H9 (cell line): ENCODE data around the gene IRF2BP1. TPM values are rescaled to one million over a fixed set of nuclear protein-coding genes. Genes with fewer than 3 reads are reported as not detected.

Experiments
- DNase-seq: peaks from one replicate; pipeline ENCODE4 v3.0.0-alpha.2; 2017
- H2AFZ ChIP-seq: one replicate; pipeline ENCODE4 v1.6.1; 2013; ENCODE audit warnings: mild to moderate bottlenecking, low read length, control low read depth, moderate library complexity
- H2AK5ac ChIP-seq: 2 replicates; pipeline ENCODE4 v1.6.1; 2013; ENCODE audit warnings: low read length, control low read depth, mixed read lengths; ENCODE audit not compliant: insufficient read length
- H2BK120ac ChIP-seq: one replicate; pipeline ENCODE4 v1.6.1; 2013; ENCODE audit warnings: low read depth, mild to moderate bottlenecking, low read length, control low read depth, inconsistent platforms; ENCODE audit not compliant: poor library complexity, severe bottlenecking
- H2BK12ac ChIP-seq: 2 replicates; pipeline ENCODE4 v1.6.1; 2013; ENCODE audit warnings: low read length, control low read depth, mixed read lengths, low read depth; ENCODE audit not compliant: insufficient read length
- H2BK15ac ChIP-seq: 2 replicates; pipeline ENCODE4 v1.6.1; 2013; ENCODE audit warnings: low read depth, low read length, control low read depth
- H2BK20ac ChIP-seq: one replicate; pipeline ENCODE4 v1.6.1; 2013; ENCODE audit warnings: low read depth, mild to moderate bottlenecking, low read length, control low read depth, inconsistent platforms; ENCODE audit not compliant: poor library complexity, severe bottlenecking
- H2BK5ac ChIP-seq: 2 replicates; pipeline ENCODE4 v1.6.1; 2013; ENCODE audit warnings: low read length, control low read depth, mixed read lengths; ENCODE audit not compliant: insufficient read length
- H3K14ac ChIP-seq: 2 replicates; pipeline ENCODE4 v1.6.1; 2013; ENCODE audit warnings: low read length, control low read depth; ENCODE audit not compliant: insufficient read depth
- H3K18ac ChIP-seq: 2 replicates; pipeline ENCODE4 v1.6.1; 2013; ENCODE audit warnings: low read depth, mild to moderate bottlenecking, mixed read lengths, low read length, control low read depth; ENCODE audit not compliant: insufficient read length
- H3K23ac ChIP-seq: 2 replicates; pipeline ENCODE4 v1.6.1; 2013; ENCODE audit warnings: low read length, control low read depth, mixed read lengths, low read depth; ENCODE audit not compliant: insufficient read length
- H3K23me2 ChIP-seq: 2 replicates; pipeline ENCODE4 v1.6.1; 2013; ENCODE audit warnings: low read depth, mild to moderate bottlenecking, mixed read lengths, low read length, control low read depth; ENCODE audit not compliant: insufficient read length, poor library complexity, severe bottlenecking
- H3K27ac ChIP-seq: 2 replicates; pipeline ENCODE4 v1.5.1; 2013; ENCODE audit warnings: low read length, control low read depth, mixed read lengths, low read depth; ENCODE audit not compliant: insufficient read length
- H3K27me3 ChIP-seq: 2 replicates; pipeline ENCODE4 v1.6.1; 2013; ENCODE audit warnings: low read length, control low read depth, inconsistent platforms; ENCODE audit not compliant: insufficient read depth
- H3K4ac ChIP-seq: 2 replicates; pipeline ENCODE4 v1.6.1; 2013; ENCODE audit warnings: low read depth, mild to moderate bottlenecking, control low read depth, inconsistent platforms, low read length, moderate library complexity
- H3K4me1 ChIP-seq: 2 replicates; pipeline ENCODE4 v1.6.1; 2013; ENCODE audit warnings: low read length, control low read depth, inconsistent platforms; ENCODE audit not compliant: insufficient read depth
- H3K4me2 ChIP-seq: 2 replicates; pipeline ENCODE4 v1.6.1; 2013; ENCODE audit warnings: low read length, control low read depth, mixed read lengths; ENCODE audit not compliant: insufficient read length, insufficient read depth
- H3K56ac ChIP-seq: 2 replicates; pipeline ENCODE4 v1.6.1; 2013; ENCODE audit warnings: low read depth, mild to moderate bottlenecking, mixed read lengths, low read length, control low read depth; ENCODE audit not compliant: insufficient read length
- H3K79me1 ChIP-seq: 2 replicates; pipeline ENCODE4 v1.6.1; 2013; ENCODE audit warnings: low read depth, mild to moderate bottlenecking, moderate library complexity, low read length, control low read depth, inconsistent platforms; ENCODE audit not compliant: insufficient read depth, poor library complexity, severe bottlenecking
- H3K79me2 ChIP-seq: 2 replicates; pipeline ENCODE4 v1.6.1; 2013; ENCODE audit warnings: low read length, control low read depth, inconsistent platforms; ENCODE audit not compliant: insufficient read depth
- H3K9ac ChIP-seq: 2 replicates; pipeline ENCODE4 v1.6.1; 2013; ENCODE audit warnings: low read length, control low read depth, mixed read lengths; ENCODE audit not compliant: insufficient read length; ENCODE audit errors: extremely low read depth
- H3K9me3 ChIP-seq: one replicate; pipeline ENCODE4 v1.6.1; 2013; ENCODE audit warnings: low read depth, low read length, inconsistent platforms; ENCODE audit not compliant: control insufficient read depth
- H3T11ph ChIP-seq: one replicate; pipeline ENCODE4 v1.6.1; 2013; ENCODE audit warnings: mild to moderate bottlenecking, low read length, control low read depth, inconsistent platforms
- H4K20me1 ChIP-seq: one replicate; pipeline ENCODE4 v1.6.1; 2013; ENCODE audit not compliant: control insufficient read depth, insufficient read length, insufficient read depth
- H4K5ac ChIP-seq: 2 replicates; pipeline ENCODE4 v1.6.1; 2013; ENCODE audit warnings: low read depth, mild to moderate bottlenecking, mixed read lengths, low read length, control low read depth; ENCODE audit not compliant: insufficient read length
- H4K8ac ChIP-seq: replicated peaks from 2 replicates; pipeline ENCODE4 v1.6.1; 2013; ENCODE audit warnings: low read length, control low read depth, mixed read lengths, low read depth; ENCODE audit not compliant: insufficient read length
- H4K91ac ChIP-seq: 2 replicates; pipeline ENCODE4 v1.6.1; 2013; ENCODE audit warnings: low read depth, mild to moderate bottlenecking, moderate library complexity, mixed read lengths, low read length, control low read depth; ENCODE audit not compliant: insufficient read length
- H3K27ac Mint-ChIP-seq, 3 experiments: 2 replicates in 2 of 3; 3 replicates in 1 of 3; pipeline ENCODE4 v1.8.0; 2020 to 2021; ENCODE audit warnings: mixed read lengths in 3 of 3, mild to moderate bottlenecking in 1 of 3, moderate library complexity in 1 of 3
- H3K27me3 Mint-ChIP-seq: 2 replicates; pipeline ENCODE4 v1.8.0; 2021; ENCODE audit warnings: low read depth, mild to moderate bottlenecking, moderate library complexity, mixed read lengths
- H3K36me3 Mint-ChIP-seq, 3 experiments: 2 replicates in 2 of 3; 3 replicates in 1 of 3; pipeline ENCODE4 v1.8.0; 2020 to 2021; ENCODE audit warnings: low read depth in 3 of 3, mixed read lengths in 3 of 3; ENCODE audit not compliant: insufficient read depth in 1 of 3
- H3K4me1 Mint-ChIP-seq, 2 experiments: 2 replicates each; pipeline ENCODE4 v1.8.0; 2020; ENCODE audit warnings: mixed read lengths in 2 of 2
- H3K4me3 Mint-ChIP-seq, 2 experiments: 2 replicates in 1 of 2; 3 replicates in 1 of 2; pipeline ENCODE4 v1.8.0; 2020 to 2021; ENCODE audit warnings: mild to moderate bottlenecking in 2 of 2, mixed read lengths in 2 of 2, moderate library complexity in 1 of 2
- H3K9me3 Mint-ChIP-seq, 2 experiments: 2 replicates in 1 of 2; 3 replicates in 1 of 2; pipeline ENCODE4 v1.8.0; 2020; ENCODE audit warnings: mild to moderate bottlenecking in 2 of 2, mixed read lengths in 2 of 2, moderate library complexity in 1 of 2
- WGBS: extraction: QIAGEN DNeasy Blood & Tissue Kit; methylation state at CpG from one replicate; pipeline ENCODE4 v1.1.7; 2013; ENCODE audit warnings: missing lambda C conversion rate, low lambda C conversion rate, mixed read lengths; ENCODE audit not compliant: insufficient read length; ENCODE audit errors: extremely low coverage; 5-methylcytosine and 5-hydroxymethylcytosine counted together
- total RNA-seq: library from RNA; stranded (reverse); gene quantifications from 2 replicates; pipeline ENCODE4 v1.2.1, GENCODE V29; 2021
- TF ChIP-seq, protein P1 (sequence below): fragments of 200-600 bp; sonication (generic); conservative IDR thresholded peaks from 3 replicates; pipeline ENCODE4 v1.8.0; 2021; ENCODE audit warnings: antibody characterized with exemption, mild to moderate bottlenecking

The IRF2BP1 gene
- total RNA-seq, 1 experiment from 2014 or later, result 28.2 TPM

DNA sequence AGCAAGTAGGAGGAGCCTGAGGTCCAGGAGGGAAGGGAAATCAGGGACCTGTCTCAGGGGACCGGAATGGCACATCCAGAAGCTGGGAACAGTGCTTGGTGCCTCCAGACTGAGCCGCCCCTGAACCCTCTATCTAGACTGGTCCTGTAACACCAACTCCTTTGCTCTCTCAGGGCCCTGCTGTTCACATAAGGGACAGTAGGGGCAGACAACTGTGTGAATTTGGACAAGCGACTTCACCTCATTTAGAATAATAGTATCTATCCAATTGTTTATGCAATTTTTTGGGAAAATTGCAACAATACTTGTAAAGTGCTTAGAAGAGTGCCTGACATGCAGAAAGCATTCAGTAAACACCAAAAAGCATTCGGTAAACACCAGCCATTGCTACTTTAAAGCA is 37.0 kb downstream of the IRF2BP1 start:
- H3K27me3 ChIP-seq, result no peaks in the 10 kb centered on the region
- H3K4me1 ChIP-seq, result no peaks in the 10 kb centered on the region
- H4K8ac ChIP-seq, result no peak overlapping the region
- H3K23me2 ChIP-seq, result no peaks in the 10 kb centered on the region
- no peak overlapping the region for H2BK12ac ChIP-seq
- no peak overlapping the region for H3K56ac ChIP-seq
- no peak for DNase-seq
- H3K79me1 ChIP-seq, result no peaks in the 10 kb centered on the region
- no peaks in the 10 kb centered on the region for H3K27me3 Mint-ChIP-seq
- H3K9ac ChIP-seq, result no peak overlapping the region
- no peak overlapping the region for H2BK5ac ChIP-seq
- no peak overlapping the region for H4K5ac ChIP-seq
- H3K4me1 Mint-ChIP-seq, result no peaks in the 10 kb centered on the region
- H2BK20ac ChIP-seq, result no peak overlapping the region
- H3K79me2 ChIP-seq, result no peaks in the 10 kb centered on the region
- no peak overlapping the region for H4K91ac ChIP-seq
- no peak overlapping the region for H3K27ac Mint-ChIP-seq
- no peak overlapping the region for H3K18ac ChIP-seq
- H3K23ac ChIP-seq, result no peak overlapping the region
- H2BK15ac ChIP-seq, result no peak overlapping the region
- no peaks in the 10 kb centered on the region for H3K9me3 ChIP-seq
- no peak overlapping the region for H3K14ac ChIP-seq
- no peak overlapping the region for H3K4me3 Mint-ChIP-seq
- TF ChIP-seq, protein P1, sequence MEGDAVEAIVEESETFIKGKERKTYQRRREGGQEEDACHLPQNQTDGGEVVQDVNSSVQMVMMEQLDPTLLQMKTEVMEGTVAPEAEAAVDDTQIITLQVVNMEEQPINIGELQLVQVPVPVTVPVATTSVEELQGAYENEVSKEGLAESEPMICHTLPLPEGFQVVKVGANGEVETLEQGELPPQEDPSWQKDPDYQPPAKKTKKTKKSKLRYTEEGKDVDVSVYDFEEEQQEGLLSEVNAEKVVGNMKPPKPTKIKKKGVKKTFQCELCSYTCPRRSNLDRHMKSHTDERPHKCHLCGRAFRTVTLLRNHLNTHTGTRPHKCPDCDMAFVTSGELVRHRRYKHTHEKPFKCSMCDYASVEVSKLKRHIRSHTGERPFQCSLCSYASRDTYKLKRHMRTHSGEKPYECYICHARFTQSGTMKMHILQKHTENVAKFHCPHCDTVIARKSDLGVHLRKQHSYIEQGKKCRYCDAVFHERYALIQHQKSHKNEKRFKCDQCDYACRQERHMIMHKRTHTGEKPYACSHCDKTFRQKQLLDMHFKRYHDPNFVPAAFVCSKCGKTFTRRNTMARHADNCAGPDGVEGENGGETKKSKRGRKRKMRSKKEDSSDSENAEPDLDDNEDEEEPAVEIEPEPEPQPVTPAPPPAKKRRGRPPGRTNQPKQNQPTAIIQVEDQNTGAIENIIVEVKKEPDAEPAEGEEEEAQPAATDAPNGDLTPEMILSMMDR, result peak; percentile 55
- no peak overlapping the region for H2AK5ac ChIP-seq
- H3K4ac ChIP-seq, result no peak overlapping the region
- H3K36me3 Mint-ChIP-seq, result peaks cover 54 to 90% (median 76%) of the 10 kb centered on the region in 3 experiments
- H2BK120ac ChIP-seq, result no peak overlapping the region
- no peaks in the 10 kb centered on the region for H3K9me3 Mint-ChIP-seq
- no peak overlapping the region for H2AFZ ChIP-seq
- no peaks in the 10 kb centered on the region for H4K20me1 ChIP-seq
- no peak overlapping the region for H3K27ac ChIP-seq
- H3T11ph ChIP-seq, result no peak overlapping the region
- WGBS, result no CpG with 5 or more reads among the region's 4 CpGs
- no peak overlapping the region for H3K4me2 ChIP-seq
